ENCODE results near the gene POLA1. TPM values are rescaled to one million over a fixed set of nuclear protein-coding genes. Genes with fewer than 3 reads are reported as not detected.
A peak's percentile ranks its signal among the peaks of the same experiment; 100 is the strongest.
"Not testable (repeated sequence)": the region's sequence is repeated elsewhere in the genome, so short reads cannot be mapped to it uniquely, and the experiment has no call there.

The POLA1 gene
- polyA plus RNA-seq: 10.4 TPM
- long read RNA-seq, donor 1: 0 reads
- long read RNA-seq, donor 2: 0 reads
- long read RNA-seq, donor 3, full-length matches to known transcripts: 1 of 1 reads
- long read RNA-seq, donor 3, partial matches to known transcripts: 0 of 1 reads
- long read RNA-seq, donor 3, other reads (novel, unspliced or antisense): 0 of 1 reads
- long read RNA-seq, donor 4: 0 reads
- long read RNA-seq, donor 5, partial matches to known transcripts: 0 of 1 reads
- long read RNA-seq, donor 5, other reads (novel, unspliced or antisense): 0 of 1 reads
- long read RNA-seq, donor 6, partial matches to known transcripts: 0 of 2 reads
- long read RNA-seq, donor 6, other reads (novel, unspliced or antisense): 0 of 2 reads
- long read RNA-seq, donor 7, partial matches to known transcripts: 447 of 448 reads
- long read RNA-seq, donor 7, other reads (novel, unspliced or antisense): 0 of 448 reads
- long read RNA-seq, donor 8, partial matches to known transcripts: 0 of 1 reads
- long read RNA-seq, donor 8, other reads (novel, unspliced or antisense): 0 of 1 reads
- long read RNA-seq, donor 9, partial matches to known transcripts: 5 of 5 reads
- long read RNA-seq, donor 9, other reads (novel, unspliced or antisense): 0 of 5 reads
- long read RNA-seq, donor 10, full-length matches to known transcripts: 4 of 4 reads
- long read RNA-seq, donor 10, partial matches to known transcripts: 0 of 4 reads
- long read RNA-seq, donor 10, other reads (novel, unspliced or antisense): 0 of 4 reads
- long read RNA-seq, donor 11: 0 reads

DNA sequence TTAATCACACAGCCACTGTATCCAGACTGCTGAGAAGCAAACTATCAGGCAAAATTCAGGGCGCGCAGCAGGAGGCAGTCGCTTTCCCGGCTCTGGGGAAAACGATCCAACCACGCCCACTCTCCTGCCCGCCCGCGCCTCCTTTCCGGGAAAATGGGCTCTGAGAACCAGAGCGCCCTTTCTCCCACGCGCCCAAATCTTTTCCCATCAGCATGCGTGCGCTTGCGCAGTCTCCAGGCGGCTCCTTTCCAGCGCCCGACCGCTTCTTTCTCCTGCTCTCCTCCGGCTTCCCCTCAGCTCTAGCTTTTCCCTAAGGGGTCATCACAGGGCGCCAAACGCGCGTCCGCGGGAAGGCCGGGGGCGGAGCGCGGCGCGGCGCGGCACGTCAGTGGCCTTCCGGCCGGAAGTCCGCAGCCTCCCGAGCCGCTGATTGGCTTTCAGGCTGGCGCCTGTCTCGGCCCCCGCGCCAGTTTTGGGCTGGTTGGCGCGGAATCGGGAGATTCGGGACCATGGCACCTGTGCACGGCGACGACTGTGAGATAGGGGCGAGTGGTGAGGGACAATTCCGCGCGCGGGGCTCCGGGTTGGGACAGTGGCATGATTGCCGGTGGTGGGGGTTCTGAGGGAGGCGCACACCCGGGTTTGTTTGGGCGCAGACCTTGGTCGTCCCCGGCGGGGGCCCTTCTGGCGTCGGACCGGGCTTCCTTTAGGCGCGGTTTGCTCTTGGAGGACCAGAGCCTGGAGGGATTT, at the start of gene POLA1:
POLA1 (plus strand) TSS at position 466 of the 750 bp plus-strand sequence; CDS start at position 510, 44 bp downstream.
- peak within 1 kb of the TSS; percentile 76 for H3K4me3 ChIP-seq (ENCODE audit: low read length)
- no peaks in the 10 kb centered on the region for H3K9me3 ChIP-seq (ENCODE audit: control insufficient read depth, low read depth, low read length)
- H3K27me3 ChIP-seq (ENCODE audit: control insufficient read depth, insufficient read depth, low read length): no peaks in the 10 kb centered on the region
- H3K36me3 ChIP-seq (ENCODE audit: control insufficient read depth, insufficient read depth, low read length): no peaks in the 10 kb centered on the region
- no CpG with 5 or more reads among the region's 70 CpGs for WGBS (ENCODE audit: insufficient coverage, low lambda C conversion rate)
- H3K4me1 ChIP-seq (ENCODE audit: control insufficient read depth, insufficient read depth, low read length): no peaks in the 10 kb centered on the region
- DNase-seq: peak; percentile 95 to 98
- peak within 1 kb of the TSS; percentile 75 for H3K27ac ChIP-seq (ENCODE audit: low read length)

- no CpG with 5 or more reads among the region's 10 CpGs for WGBS (ENCODE audit: insufficient coverage, low lambda C conversion rate)
- no peaks in the 10 kb centered on the region for H3K9me3 ChIP-seq (ENCODE audit: control insufficient read depth, low read depth, low read length)
- H3K4me3 ChIP-seq (ENCODE audit: low read length): peak overlapping the region; percentile 37
- H3K4me1 ChIP-seq (ENCODE audit: control insufficient read depth, insufficient read depth, low read length): peaks cover 7% of the 10 kb centered on the region
- H3K36me3 ChIP-seq (ENCODE audit: control insufficient read depth, insufficient read depth, low read length): no peaks in the 10 kb centered on the region
- no peak for DNase-seq
- H3K27ac ChIP-seq (ENCODE audit: low read length): no peak overlapping the region
- H3K27me3 ChIP-seq (ENCODE audit: control insufficient read depth, insufficient read depth, low read length): no peaks in the 10 kb centered on the region
These were observed 47.7 kb upstream of the POLA1 start for GRCh38 chrX:24646006-24646405.

GRCh38 chrX:24646745-24647182, 47.0 kb upstream of the POLA1 start:
- H3K9me3 ChIP-seq (ENCODE audit: control insufficient read depth, low read depth, low read length): no peaks in the 10 kb centered on the region
- no peak for DNase-seq
- H3K36me3 ChIP-seq (ENCODE audit: control insufficient read depth, insufficient read depth, low read length): no peaks in the 10 kb centered on the region
- peaks cover 7% of the 10 kb centered on the region for H3K4me1 ChIP-seq (ENCODE audit: control insufficient read depth, insufficient read depth, low read length)
- H3K4me3 ChIP-seq (ENCODE audit: low read length): peak overlapping the region; percentile 37
- peak overlapping the region; percentile 48 for H3K27ac ChIP-seq (ENCODE audit: low read length)
- WGBS (ENCODE audit: insufficient coverage, low lambda C conversion rate): no CpG with 5 or more reads among the region's 13 CpGs
- H3K27me3 ChIP-seq (ENCODE audit: control insufficient read depth, insufficient read depth, low read length): no peaks in the 10 kb centered on the region

GRCh38 chrX:24647257-24648058, 46.3 kb upstream of the POLA1 start, which contains the start of gene PCYT1B:
Gene PCYT1B (minus strand): TSS chrX:24647347. CDS start chrX:24647105, 242 bp downstream.
- peak; percentile 33 to 54 for DNase-seq
- no peaks in the 10 kb centered on the region for H3K9me3 ChIP-seq (ENCODE audit: control insufficient read depth, low read depth, low read length)
- peak within 1 kb of the TSS; percentile 48 for H3K27ac ChIP-seq (ENCODE audit: low read length)
- H3K4me1 ChIP-seq (ENCODE audit: control insufficient read depth, insufficient read depth, low read length): peaks cover 7% of the 10 kb centered on the region
- WGBS (ENCODE audit: insufficient coverage, low lambda C conversion rate): no CpG with 5 or more reads among the region's 24 CpGs
- no peaks in the 10 kb centered on the region for H3K36me3 ChIP-seq (ENCODE audit: control insufficient read depth, insufficient read depth, low read length)
- H3K27me3 ChIP-seq (ENCODE audit: control insufficient read depth, insufficient read depth, low read length): no peaks in the 10 kb centered on the region
- peak within 1 kb of the TSS; percentile 37 for H3K4me3 ChIP-seq (ENCODE audit: low read length)

DNA sequence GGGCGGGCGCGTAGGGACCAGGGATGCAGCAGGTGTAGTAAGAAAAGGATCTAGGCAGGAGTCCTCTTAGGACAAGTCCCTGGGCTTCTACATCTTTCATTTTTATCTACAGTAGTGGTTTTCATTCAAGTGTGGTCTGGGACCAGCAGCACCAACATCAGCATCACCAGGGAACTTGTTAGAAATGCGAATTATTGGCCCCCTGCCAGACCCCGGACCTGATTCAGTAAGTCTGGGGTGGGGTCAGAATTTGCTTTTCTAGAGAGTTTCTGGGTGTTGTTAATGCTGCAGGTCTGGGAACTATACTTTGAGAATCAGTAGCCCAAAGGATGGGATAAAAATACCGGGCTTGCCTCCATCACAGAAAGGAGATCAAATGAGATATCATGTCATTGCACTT, 45.2 kb upstream of the POLA1 start:
- H3K9me3 ChIP-seq (ENCODE audit: control insufficient read depth, low read depth, low read length): no peaks in the 10 kb centered on the region
- H3K4me3 ChIP-seq (ENCODE audit: low read length): no peak overlapping the region
- DNase-seq: no peak
- H3K36me3 ChIP-seq (ENCODE audit: control insufficient read depth, insufficient read depth, low read length): no peaks in the 10 kb centered on the region
- WGBS (ENCODE audit: insufficient coverage, low lambda C conversion rate): no CpG with 5 or more reads among the region's 6 CpGs
- no peaks in the 10 kb centered on the region for H3K27me3 ChIP-seq (ENCODE audit: control insufficient read depth, insufficient read depth, low read length)
- peaks cover 7% of the 10 kb centered on the region for H3K4me1 ChIP-seq (ENCODE audit: control insufficient read depth, insufficient read depth, low read length)
- no peak overlapping the region for H3K27ac ChIP-seq (ENCODE audit: low read length)

DNA sequence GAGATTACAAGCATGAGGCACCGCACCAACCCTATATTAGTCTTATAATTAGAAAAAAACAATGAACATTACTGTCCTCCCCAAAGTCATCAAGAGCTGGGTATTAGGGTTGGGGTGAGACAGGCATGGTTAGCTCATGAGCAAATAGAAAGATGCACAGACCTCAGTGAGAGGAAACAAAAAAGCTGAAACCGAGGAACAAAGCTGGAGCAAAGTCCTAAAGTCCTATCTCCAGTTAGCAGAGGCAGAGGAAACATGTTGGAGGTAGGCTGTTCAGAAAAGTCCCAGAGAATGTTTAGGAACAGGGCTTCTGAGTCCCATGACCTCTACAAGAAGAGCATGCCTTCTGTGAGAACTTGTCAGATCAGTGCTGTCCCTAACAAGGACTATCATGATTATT, 41.9 kb upstream of the POLA1 start:
- no CpG with 5 or more reads among the region's 2 CpGs for WGBS (ENCODE audit: insufficient coverage, low lambda C conversion rate)
- Histone ChIP-seq H3K9me3 (ENCODE audit: control insufficient read depth, low read depth, low read length) (no peaks in the 10 kb centered on the region), H3K36me3 (ENCODE audit: control insufficient read depth, insufficient read depth, low read length) (no peaks in the 10 kb centered on the region), H3K27ac (ENCODE audit: low read length) (no peak overlapping the region), H3K27me3 (ENCODE audit: control insufficient read depth, insufficient read depth, low read length) (no peaks in the 10 kb centered on the region), H3K4me1 (ENCODE audit: control insufficient read depth, insufficient read depth, low read length) (peaks cover 7% of the 10 kb centered on the region), H3K4me3 (ENCODE audit: low read length) (no peak overlapping the region)
- DNase-seq: no peak

DNA sequence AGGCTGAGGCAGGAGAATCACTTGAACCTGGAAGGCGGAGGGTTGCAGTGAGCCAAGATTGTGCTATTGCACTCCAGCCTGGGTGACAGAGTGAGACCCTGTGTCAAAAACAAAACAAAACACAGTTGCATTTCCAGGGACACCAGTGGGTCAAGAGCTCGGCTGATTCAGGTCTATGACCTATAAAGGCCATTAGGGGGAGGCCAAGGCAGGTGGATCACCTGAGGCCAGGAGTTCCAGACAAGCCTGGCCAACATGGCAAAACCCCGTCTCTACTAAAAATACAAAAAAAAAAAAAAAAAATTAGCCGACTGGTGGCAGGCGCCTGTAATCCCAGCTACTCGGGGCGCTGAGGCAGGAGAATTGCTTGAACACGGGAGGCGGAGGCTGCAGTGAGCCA, 38.0 kb upstream of the POLA1 start:
- not testable (repeated sequence) for H3K4me1 ChIP-seq (ENCODE audit: control insufficient read depth, insufficient read depth, low read length); H3K9me3 ChIP-seq (ENCODE audit: control insufficient read depth, low read depth, low read length)
- no CpG with 5 or more reads among the region's 9 CpGs for WGBS (ENCODE audit: insufficient coverage, low lambda C conversion rate)

GRCh38 chrX:24657671-24658386, 35.9 kb upstream of the POLA1 start:
- no peaks in the 10 kb centered on the region for H3K36me3 ChIP-seq (ENCODE audit: control insufficient read depth, insufficient read depth, low read length)
- H3K9me3 ChIP-seq (ENCODE audit: control insufficient read depth, low read depth, low read length): no peaks in the 10 kb centered on the region
- no peak for DNase-seq
- WGBS (ENCODE audit: insufficient coverage, low lambda C conversion rate): no CpG with 5 or more reads among the region's 6 CpGs
- H3K27me3 ChIP-seq (ENCODE audit: control insufficient read depth, insufficient read depth, low read length): no peaks in the 10 kb centered on the region
- peak overlapping the region; percentile 3 for H3K27ac ChIP-seq (ENCODE audit: low read length)
- H3K4me3 ChIP-seq (ENCODE audit: low read length): no peak overlapping the region
- peaks cover 12% of the 10 kb centered on the region for H3K4me1 ChIP-seq (ENCODE audit: control insufficient read depth, insufficient read depth, low read length)

More for the DNA sequence above, 38.0 kb upstream of the POLA1 start:
- not testable (repeated sequence) for H3K27ac ChIP-seq (ENCODE audit: low read length); DNase-seq; H3K4me3 ChIP-seq (ENCODE audit: low read length); H3K27me3 ChIP-seq (ENCODE audit: control insufficient read depth, insufficient read depth, low read length); H3K36me3 ChIP-seq (ENCODE audit: control insufficient read depth, insufficient read depth, low read length)

- Histone ChIP-seq H3K4me1 (ENCODE audit: control insufficient read depth, insufficient read depth, low read length) (peaks cover 12% of the 10 kb centered on the region), H3K27ac (ENCODE audit: low read length) (peak overlapping the region; percentile 2), H3K9me3 (ENCODE audit: control insufficient read depth, low read depth, low read length) (no peaks in the 10 kb centered on the region), H3K4me3 (ENCODE audit: low read length) (no peak overlapping the region), H3K36me3 (ENCODE audit: control insufficient read depth, insufficient read depth, low read length) (no peaks in the 10 kb centered on the region), H3K27me3 (ENCODE audit: control insufficient read depth, insufficient read depth, low read length) (no peaks in the 10 kb centered on the region)
- DNase-seq: peak; percentile 22 to 39
These were observed 35.3 kb upstream of the POLA1 start for GRCh38 chrX:24658421-24658820.
